ENCODE data around the gene HOMER1. TPM values are rescaled to one million over a fixed set of nuclear protein-coding genes. Genes with fewer than 3 reads are reported as not detected.
A peak's percentile ranks its signal among the peaks of the same experiment; 100 is the strongest.

HOMER1 gene
- total and polyA plus RNA-seq, 2 of the 13 experiments (the other 11 are each of a cell fraction or from before 2014, with no cell fraction given) = 5.3 to 24.8 TPM

GRCh38 chr5:79512049-79512448 lies 1.9 kb downstream of the HOMER1 start:
- 4% methylated on average over 11 of the region's 11 CpGs for WGBS (ENCODE audit: low lambda C conversion rate)
- BruUV-seq (replicated peaks) = no TSS peak
- FAIRE-seq (no peak), ATAC-seq (no peak), DNase-seq (ENCODE audit: low spot score) (no peak)
- no peaks in the 10 kb centered on the region for H3K9me3 ChIP-seq (ENCODE audit: low read length)
- peak overlapping the region; percentile 83 for H3K4me2 ChIP-seq (ENCODE audit: low read depth, low read length)
- no peaks in the 10 kb centered on the region for H3K36me3 ChIP-seq (replicated peaks in 1 of 2; ENCODE audit: control insufficient read depth in 1 of 2, insufficient read depth in 2 of 2, low read length in 2 of 2)
- ChIA-PET CTCF (ENCODE audit: low intra/inter-chr PET ratio, low total read pairs) (no interaction called here), POLR2A (interaction anchor here (1.3 to 4.5 kb wide), 4 partner anchors 10 to 100 kb away, joined by 3 to 37 read pairs (median 11); partner anchors contain the start of gene TENT2)
- H3K27me3 ChIP-seq (ENCODE audit: control insufficient read depth in 1 of 2, insufficient read depth in 2 of 2, low read length in 2 of 2) = no peaks in the 10 kb centered on the region; a peak in 1 of 5 replicates
- peak overlapping the region; percentile 93 for H3K27ac ChIP-seq (ENCODE audit: extremely low read length, insufficient read depth, low read length)
- peak overlapping the region; percentile 82 to 88 (median 88); a peak in 5 of 6 replicates for H3K4me3 ChIP-seq (replicated peaks in 1 of 3; ENCODE audit: insufficient read depth in 1 of 3, low read depth in 2 of 3, low read length in 3 of 3)
- peaks cover 15% of the 10 kb centered on the region for H4K20me1 ChIP-seq (ENCODE audit: insufficient read depth, low read length)
- H2AFZ ChIP-seq (ENCODE audit: low read length) = no peak overlapping the region
- H3K9ac ChIP-seq (ENCODE audit: insufficient read depth, low read depth, low read length) = peak overlapping the region; percentile 93
- peaks cover 48% of the 10 kb centered on the region for H3K4me1 ChIP-seq (ENCODE audit: insufficient read depth, low read length)
- in situ Hi-C loops (cut with HindIII; ENCODE audit: extremely low pct_ligation_motif_present, low pct_unique_long_range_greater_than_20kb) = no loop called here
- TF ChIP-seq ZFP1 (CRISPR knock-in tag; IDR thresholded peaks at IDR 0.05) (0 out of 2 replicates have a peak, but pooled peaks have one; percentile 14), ARID5B (CRISPR knock-in tag; IDR thresholded peaks at IDR 0.05) (peak; percentile 19; the same call in 1 of the 2 replicates), YY1 (IDR thresholded peaks at IDR 0.05; ENCODE audit: insufficient read depth, insufficient replicate concordance, low read depth, low read length) (no peak), RARA (CRISPR knock-in tag; IDR thresholded peaks at IDR 0.05) (peak; percentile 65), NPAS2 (CRISPR knock-in tag; IDR thresholded peaks at IDR 0.05; ENCODE audit: borderline replicate concordance) (no peak), SOX5 (CRISPR knock-in tag; IDR thresholded peaks at IDR 0.05; ENCODE audit: borderline replicate concordance) (peak; percentile 14; the same call in 1 of the 2 replicates), IRX3 (CRISPR knock-in tag; IDR thresholded peaks at IDR 0.05; ENCODE audit: borderline replicate concordance, low read depth) (no peak), ZBTB20 (CRISPR knock-in tag; IDR thresholded peaks at IDR 0.05; ENCODE audit: borderline replicate concordance, low read depth) (peak; percentile 70; the same call in 1 of the 2 replicates), ZNF275 (CRISPR knock-in tag; IDR thresholded peaks at IDR 0.05; ENCODE audit: borderline replicate concordance) (no peak), ZNF230 (CRISPR knock-in tag; IDR thresholded peaks at IDR 0.05) (no peak), E2F5 (CRISPR knock-in tag; conservative IDR thresholded peaks at IDR 0.05) (no peak), ZNF460 (CRISPR knock-in tag; IDR thresholded peaks at IDR 0.05; ENCODE audit: borderline replicate concordance) (no peak), FLYWCH1 (CRISPR knock-in tag; IDR thresholded peaks at IDR 0.05) (no peak), NCOA2 (CRISPR knock-in tag; IDR thresholded peaks at IDR 0.05) (0 out of 2 replicates have a peak, but pooled peaks have one; percentile 39), PAF1 (CRISPR knock-in tag; IDR thresholded peaks at IDR 0.05) (no peak), CHD2 (IDR thresholded peaks at IDR 0.05; ENCODE audit: low read depth, low read length) (no peak)
- TF ChIP-seq, protein P1, sequence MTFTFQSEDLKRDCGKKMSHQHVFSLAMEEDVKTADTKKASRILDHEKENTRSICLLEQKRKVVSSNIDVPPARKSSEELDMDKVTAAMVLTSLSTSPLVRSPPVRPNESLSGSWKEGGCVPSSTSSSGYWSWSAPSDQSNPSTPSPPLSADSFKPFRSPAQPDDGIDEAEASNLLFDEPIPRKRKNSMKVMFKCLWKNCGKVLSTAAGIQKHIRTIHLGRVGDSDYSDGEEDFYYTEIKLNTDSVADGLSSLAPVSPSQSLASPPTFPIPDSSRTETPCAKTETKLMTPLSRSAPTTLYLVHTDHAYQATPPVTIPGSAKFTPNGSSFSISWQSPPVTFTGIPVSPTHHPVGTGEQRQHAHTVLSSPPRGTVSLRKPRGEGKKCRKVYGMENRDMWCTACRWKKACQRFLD (CRISPR knock-in tag; IDR thresholded peaks at IDR 0.05; ENCODE audit: borderline replicate concordance) = no peak
- TF ChIP-seq, protein P2, sequence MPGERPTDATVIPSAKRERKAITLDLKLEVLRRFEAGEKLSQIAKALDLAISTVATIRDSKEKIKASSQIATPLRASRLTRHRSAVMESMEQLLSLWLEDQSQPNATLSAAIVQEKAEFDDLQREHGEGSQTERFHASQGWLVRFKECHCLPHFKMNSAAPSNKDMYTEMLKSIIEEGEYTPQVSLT (CRISPR knock-in tag; IDR thresholded peaks at IDR 0.05; ENCODE audit: borderline replicate concordance, low read depth) = no peak
- H3K79me2 ChIP-seq (ENCODE audit: insufficient read depth, low read length) = peaks cover 63% of the 10 kb centered on the region
- intact Hi-C loops (cut with micrococcal nuclease; ENCODE audit: unreplicated experiment) = loop anchor here (5.0 kb wide), 2 partner anchors 35 to 275 kb away; partner anchors contain the start of gene JMY
